Loucy (cell line): ENCODE data around the gene B4GALT1.

Experiments used
- H2AFZ ChIP-seq: fragments of 200-600 bp; sonication (generic); 2 replicates; pipeline ENCODE4 v1.6.0; 2016; ENCODE audit warnings: antibody characterized with exemption, mild to moderate bottlenecking, low read length, moderate library complexity
- H3F3A ChIP-seq: fragments of 200-600 bp; 2 replicates; pipeline ENCODE4 v1.6.0; 2016; ENCODE audit warnings: antibody characterized with exemption, low read depth, mild to moderate bottlenecking
- H3K27me3 ChIP-seq: fragments of 200-600 bp; sonication (generic); 2 replicates; pipeline ENCODE4 v1.6.1; 2014; ENCODE audit warnings: low read length, mild to moderate bottlenecking; ENCODE audit not compliant: insufficient read depth, poor library complexity, severe bottlenecking
- H3K36me3 ChIP-seq: fragments of 200-600 bp; sonication (generic); 2 replicates; pipeline ENCODE4 v1.6.1; 2016; ENCODE audit warnings: low read length; ENCODE audit not compliant: insufficient read depth
- H3K4me1 ChIP-seq: fragments of 200-600 bp; sonication (generic); 2 replicates; pipeline ENCODE4 v1.5.1; 2014; ENCODE audit warnings: low read length, mild to moderate bottlenecking; ENCODE audit not compliant: insufficient read depth, poor library complexity, severe bottlenecking
- H3K4me2 ChIP-seq: fragments of 200-600 bp; sonication (generic); 2 replicates; pipeline ENCODE4 v1.6.0; 2014; ENCODE audit warnings: antibody characterized with exemption, low read length, low read depth, mild to moderate bottlenecking; ENCODE audit not compliant: poor library complexity, severe bottlenecking
- H3K4me3 ChIP-seq: fragments of 200-600 bp; sonication (generic); 2 replicates; pipeline ENCODE4 v1.5.1; 2014; ENCODE audit warnings: low read length, mild to moderate bottlenecking, mixed read lengths; ENCODE audit not compliant: poor library complexity, severe bottlenecking
- H3K79me2 ChIP-seq: fragments of 200-600 bp; sonication (generic); 2 replicates; pipeline ENCODE4 v1.6.1; 2014; ENCODE audit warnings: low read length; ENCODE audit not compliant: insufficient read depth
- H3K9ac ChIP-seq: fragments of 200-600 bp; sonication (generic); 2 replicates; pipeline ENCODE4 v1.6.0; 2014; ENCODE audit warnings: mild to moderate bottlenecking, low read depth, low read length, moderate library complexity; ENCODE audit not compliant: poor library complexity, severe bottlenecking
- H3K9me2 ChIP-seq: fragments of 200-600 bp; sonication (generic); replicated peaks from 2 replicates; pipeline ENCODE4 v1.6.1; 2016; ENCODE audit warnings: low read depth, low read length, mixed read lengths
- H3K9me3 ChIP-seq: fragments of 200-600 bp; sonication (generic); 2 replicates; pipeline ENCODE4 v1.6.1; 2014; ENCODE audit warnings: mild to moderate bottlenecking, antibody characterized with exemption, low read length, low read depth; ENCODE audit not compliant: insufficient read depth
- H4K20me1 ChIP-seq: fragments of 200-600 bp; sonication (generic); 2 replicates; pipeline ENCODE4 v1.6.0; 2014; ENCODE audit warnings: antibody characterized with exemption, low read length, mild to moderate bottlenecking; ENCODE audit not compliant: insufficient read depth, poor library complexity, severe bottlenecking
- EZH2phosphoT487 ChIP-seq: fragments of 200-600 bp; IDR thresholded peaks from 2 replicates; pipeline ENCODE4 v1.6.1; 2018; ENCODE audit warnings: antibody characterized with exemption, mild to moderate bottlenecking, moderate library complexity, borderline replicate concordance
- TF ChIP-seq, protein P1 (sequence below): fragments of 200-600 bp; sonication (generic); conservative IDR thresholded peaks from 2 replicates; pipeline ENCODE4 v1.5.1; 2014; ENCODE audit warnings: mild to moderate bottlenecking, antibody characterized with exemption, low read length

B4GALT1 gene

DNA sequence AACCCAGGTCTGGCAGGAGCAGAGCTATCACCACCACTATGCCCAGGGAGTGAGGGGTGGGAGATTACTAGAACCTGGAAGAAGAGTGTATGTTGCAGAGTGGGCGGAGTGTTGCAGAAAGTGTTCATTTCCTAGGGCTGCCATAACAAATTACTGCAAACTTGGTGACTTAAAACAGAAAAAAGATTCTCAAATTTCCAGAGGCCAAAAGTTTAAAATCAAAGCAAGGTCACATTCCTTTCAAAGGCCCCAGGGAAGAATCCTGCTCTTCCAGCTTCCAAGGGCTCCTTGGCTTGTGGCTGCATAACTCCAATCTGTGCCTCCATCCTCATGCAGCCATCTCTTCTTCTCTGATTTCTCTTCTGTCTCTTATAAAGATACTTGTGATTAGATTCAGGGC is 42.3 kb upstream of the B4GALT1 start:
- H3K4me1 ChIP-seq = no peaks in the 10 kb centered on the region
- H4K20me1 ChIP-seq = no peaks in the 10 kb centered on the region
- H3K79me2 ChIP-seq = no peaks in the 10 kb centered on the region
- H2AFZ ChIP-seq = no peak overlapping the region
- no peak overlapping the region for H3K9ac ChIP-seq
- no peaks in the 10 kb centered on the region for H3K9me2 ChIP-seq
- H3K36me3 ChIP-seq = no peaks in the 10 kb centered on the region
- TF ChIP-seq EZH2phosphoT487 = no peak
- TF ChIP-seq, protein P1, sequence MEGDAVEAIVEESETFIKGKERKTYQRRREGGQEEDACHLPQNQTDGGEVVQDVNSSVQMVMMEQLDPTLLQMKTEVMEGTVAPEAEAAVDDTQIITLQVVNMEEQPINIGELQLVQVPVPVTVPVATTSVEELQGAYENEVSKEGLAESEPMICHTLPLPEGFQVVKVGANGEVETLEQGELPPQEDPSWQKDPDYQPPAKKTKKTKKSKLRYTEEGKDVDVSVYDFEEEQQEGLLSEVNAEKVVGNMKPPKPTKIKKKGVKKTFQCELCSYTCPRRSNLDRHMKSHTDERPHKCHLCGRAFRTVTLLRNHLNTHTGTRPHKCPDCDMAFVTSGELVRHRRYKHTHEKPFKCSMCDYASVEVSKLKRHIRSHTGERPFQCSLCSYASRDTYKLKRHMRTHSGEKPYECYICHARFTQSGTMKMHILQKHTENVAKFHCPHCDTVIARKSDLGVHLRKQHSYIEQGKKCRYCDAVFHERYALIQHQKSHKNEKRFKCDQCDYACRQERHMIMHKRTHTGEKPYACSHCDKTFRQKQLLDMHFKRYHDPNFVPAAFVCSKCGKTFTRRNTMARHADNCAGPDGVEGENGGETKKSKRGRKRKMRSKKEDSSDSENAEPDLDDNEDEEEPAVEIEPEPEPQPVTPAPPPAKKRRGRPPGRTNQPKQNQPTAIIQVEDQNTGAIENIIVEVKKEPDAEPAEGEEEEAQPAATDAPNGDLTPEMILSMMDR = no peak
- no peaks in the 10 kb centered on the region for H3F3A ChIP-seq
- H3K27me3 ChIP-seq = no peaks in the 10 kb centered on the region
- H3K9me3 ChIP-seq = no peaks in the 10 kb centered on the region
- H3K4me2 ChIP-seq = no peak overlapping the region
- H3K4me3 ChIP-seq = no peak overlapping the region

- no peaks in the 10 kb centered on the region for H3K36me3 ChIP-seq
- TF ChIP-seq EZH2phosphoT487 = no peak
- TF ChIP-seq, protein P1 = no peak
- H4K20me1 ChIP-seq = no peaks in the 10 kb centered on the region
- no peaks in the 10 kb centered on the region for H3K79me2 ChIP-seq
- no peaks in the 10 kb centered on the region for H3K9me2 ChIP-seq
- no peaks in the 10 kb centered on the region for H3K9me3 ChIP-seq
- H3F3A ChIP-seq = no peaks in the 10 kb centered on the region
- no peak overlapping the region for H3K9ac ChIP-seq
- no peaks in the 10 kb centered on the region for H3K4me1 ChIP-seq
- H3K4me3 ChIP-seq = no peak overlapping the region
- no peaks in the 10 kb centered on the region for H3K27me3 ChIP-seq
- no peak overlapping the region for H2AFZ ChIP-seq
- no peak overlapping the region for H3K4me2 ChIP-seq
Measured at GRCh38 chr9:33202552-33203201, 35.5 kb upstream of the B4GALT1 start.

GRCh38 chr9:33202018-33202417 is 34.9 kb upstream of the B4GALT1 start:
- no peaks in the 10 kb centered on the region for H4K20me1 ChIP-seq
- H3K9me3 ChIP-seq = no peaks in the 10 kb centered on the region
- H3K36me3 ChIP-seq = no peaks in the 10 kb centered on the region
- H3K4me2 ChIP-seq = no peak overlapping the region
- H3K9me2 ChIP-seq = no peaks in the 10 kb centered on the region
- H2AFZ ChIP-seq = no peak overlapping the region
- H3K27me3 ChIP-seq = no peaks in the 10 kb centered on the region
- H3K9ac ChIP-seq = no peak overlapping the region
- H3K79me2 ChIP-seq = no peaks in the 10 kb centered on the region
- H3K4me1 ChIP-seq = no peaks in the 10 kb centered on the region
- no peak overlapping the region for H3K4me3 ChIP-seq
- no peaks in the 10 kb centered on the region for H3F3A ChIP-seq
- TF ChIP-seq, protein P1 = no peak
- TF ChIP-seq EZH2phosphoT487 = no peak
